Hypothalamus (tissue), 51 donors: ENCODE measurements around the gene UBE2J1.
"Not testable (repeated sequence)": the region's sequence is repeated elsewhere in the genome, so short reads cannot be mapped to it uniquely, and the experiment has no call there.

Source experiments
- DNase-seq, 51 donors: peaks; one replicate each; lab custom pipeline; 2025; lab: John Stamatoyannopoulos, UW

The UBE2J1 gene

GRCh38 chr6:89295116-89295515, 57.4 kb downstream of the UBE2J1 start:
- DNase-seq = not testable (repeated sequence)

- no peak for DNase-seq
Measured at GRCh38 chr6:89291256-89291819, 61.2 kb downstream of the UBE2J1 start.

GRCh38 chr6:89290401-89291155, 61.9 kb downstream of the UBE2J1 start:
- DNase-seq = no peak

GRCh38 chr6:89289710-89290109, 62.8 kb downstream of the UBE2J1 start:
- DNase-seq = no peak

- DNase-seq = no peak
Measured at GRCh38 chr6:89287351-89288028, 65.0 kb downstream of the UBE2J1 start.

GRCh38 chr6:89286516-89286915, 66.0 kb downstream of the UBE2J1 start:
- DNase-seq = no peak

- no peak for DNase-seq
Measured at GRCh38 chr6:89284963-89285735, 67.4 kb downstream of the UBE2J1 start.

GRCh38 chr6:89284081-89284480, 68.4 kb downstream of the UBE2J1 start:
- no peak for DNase-seq

- no peak for DNase-seq
Measured at GRCh38 chr6:89282749-89283148, 69.8 kb downstream of the UBE2J1 start.

- DNase-seq = no peak
Measured at GRCh38 chr6:89281779-89282246, 70.7 kb downstream of the UBE2J1 start.

GRCh38 chr6:89278956-89279355, 73.6 kb downstream of the UBE2J1 start:
- no peak for DNase-seq
